GM18502 (cell line): ENCODE data around the gene IRAK1BP1.
"Not testable (repeated sequence)": the region's sequence is repeated elsewhere in the genome, so short reads cannot be mapped to it uniquely, and the experiment has no call there.

Experiments
- ATAC-seq: cut with Tn5 transposase; IDR thresholded peaks from one replicate; pipeline ENCODE4 v1.9.1; 2021; ENCODE audit warnings: mild to moderate bottlenecking; ENCODE audit not compliant: unreplicated experiment, poor library complexity

The IRAK1BP1 gene

GRCh38 chr6:78875505-78875904, 8.2 kb downstream of the IRAK1BP1 start:
- no peak for ATAC-seq

GRCh38 chr6:78883651-78884050, 16.3 kb downstream of the IRAK1BP1 start:
- no peak for ATAC-seq

GRCh38 chr6:78889901-78890300, 22.6 kb downstream of the IRAK1BP1 start:
- not testable (repeated sequence) for ATAC-seq

- ATAC-seq: no peak
Observed at GRCh38 chr6:78896227-78896626, 28.9 kb downstream of the IRAK1BP1 start.

GRCh38 chr6:78908621-78909020, 41.3 kb downstream of the IRAK1BP1 start:
- ATAC-seq: no peak

- ATAC-seq: no peak
Observed at GRCh38 chr6:78909391-78909790, 42.0 kb downstream of the IRAK1BP1 start.

GRCh38 chr6:78910010-78910409, 42.7 kb downstream of the IRAK1BP1 start:
- ATAC-seq: no peak

- peak; percentile 71 for ATAC-seq
Observed at GRCh38 chr6:78910591-78911171, 43.3 kb downstream of the IRAK1BP1 start.

GRCh38 chr6:78911218-78911940, 44.0 kb downstream of the IRAK1BP1 start:
- no peak for ATAC-seq

- ATAC-seq: no peak
Observed at GRCh38 chr6:78916411-78916810, 49.1 kb downstream of the IRAK1BP1 start.

GRCh38 chr6:78917788-78918187, 50.4 kb downstream of the IRAK1BP1 start:
- ATAC-seq: no peak

- ATAC-seq: not testable (repeated sequence)
Observed at GRCh38 chr6:78921168-78921567, 53.8 kb downstream of the IRAK1BP1 start.

GRCh38 chr6:78925317-78925716, 58.0 kb downstream of the IRAK1BP1 start:
- no peak for ATAC-seq

GRCh38 chr6:78935553-78935952, 68.2 kb downstream of the IRAK1BP1 start:
- no peak for ATAC-seq

GRCh38 chr6:78936515-78936914, 69.2 kb downstream of the IRAK1BP1 start:
- no peak for ATAC-seq

- no peak for ATAC-seq
Observed at GRCh38 chr6:78942446-78942845, 75.1 kb downstream of the IRAK1BP1 start.

- ATAC-seq: no peak
Observed at GRCh38 chr6:78947529-78947928, 80.2 kb downstream of the IRAK1BP1 start.

GRCh38 chr6:78947962-78948361, 80.6 kb downstream of the IRAK1BP1 start:
- ATAC-seq: no peak

GRCh38 chr6:78948785-78949184, 81.4 kb downstream of the IRAK1BP1 start:
- no peak for ATAC-seq

GRCh38 chr6:78952362-78952761, 85.0 kb downstream of the IRAK1BP1 start:
- ATAC-seq: no peak
